SK-N-DZ (cell line): Measurements from ENCODE around the gene LASP1.

Experiments
- small RNA-seq, 2 experiments: library from RNA; depleted of rRNA; stranded (forward); fragments of <200 nt; gene quantifications; one replicate each; pipeline ENCODE3, GENCODE V24; 2014

The LASP1 gene

Small RNA genes lying within 50 kb of the gene (small RNA-seq; reads per million reads assigned to genes)
- gene MIR4727 = 0 to 0.18 reads per million in 2 experiments
- 0 reads per million in 2 experiments for gene MIR6779
- 0 reads per million in 2 experiments for gene SNORA21
- gene SNORA21B = 0 reads per million in 2 experiments
